ENCODE data around the gene ZFAND2A.
"Not testable (repeated sequence)": the region's sequence is repeated elsewhere in the genome, so short reads cannot be mapped to it uniquely, and the experiment has no call there.

ZFAND2A gene

DNA sequence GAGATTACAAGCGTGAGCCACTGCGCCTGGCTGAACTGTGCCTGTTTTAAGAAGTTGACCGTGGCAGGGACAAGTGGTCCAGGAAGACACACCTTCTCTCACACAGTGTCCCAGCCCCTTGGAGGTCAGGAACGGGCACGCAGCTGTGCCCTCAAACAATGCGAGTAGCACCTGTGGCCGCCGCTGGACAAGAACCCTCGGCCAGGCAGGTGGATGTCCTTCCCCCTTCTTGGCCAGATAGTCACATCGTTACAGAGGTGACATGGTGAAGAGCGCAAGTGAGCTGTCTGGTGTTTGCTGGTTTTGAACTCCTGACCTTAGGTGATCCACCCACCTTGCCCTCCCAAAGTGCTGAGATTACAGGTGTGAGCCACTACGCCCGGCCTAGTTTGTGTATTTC is 8.8 kb downstream of the ZFAND2A start:
- TF ChIP-seq, protein P1, sequence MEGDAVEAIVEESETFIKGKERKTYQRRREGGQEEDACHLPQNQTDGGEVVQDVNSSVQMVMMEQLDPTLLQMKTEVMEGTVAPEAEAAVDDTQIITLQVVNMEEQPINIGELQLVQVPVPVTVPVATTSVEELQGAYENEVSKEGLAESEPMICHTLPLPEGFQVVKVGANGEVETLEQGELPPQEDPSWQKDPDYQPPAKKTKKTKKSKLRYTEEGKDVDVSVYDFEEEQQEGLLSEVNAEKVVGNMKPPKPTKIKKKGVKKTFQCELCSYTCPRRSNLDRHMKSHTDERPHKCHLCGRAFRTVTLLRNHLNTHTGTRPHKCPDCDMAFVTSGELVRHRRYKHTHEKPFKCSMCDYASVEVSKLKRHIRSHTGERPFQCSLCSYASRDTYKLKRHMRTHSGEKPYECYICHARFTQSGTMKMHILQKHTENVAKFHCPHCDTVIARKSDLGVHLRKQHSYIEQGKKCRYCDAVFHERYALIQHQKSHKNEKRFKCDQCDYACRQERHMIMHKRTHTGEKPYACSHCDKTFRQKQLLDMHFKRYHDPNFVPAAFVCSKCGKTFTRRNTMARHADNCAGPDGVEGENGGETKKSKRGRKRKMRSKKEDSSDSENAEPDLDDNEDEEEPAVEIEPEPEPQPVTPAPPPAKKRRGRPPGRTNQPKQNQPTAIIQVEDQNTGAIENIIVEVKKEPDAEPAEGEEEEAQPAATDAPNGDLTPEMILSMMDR (IDR thresholded peaks at IDR 0.05; ENCODE audit: low read depth, low read length): no peak
- no peak overlapping the region for H3K4me3 ChIP-seq (ENCODE audit: low read depth, low read length)
- in situ Hi-C loops (cut with HindIII; ENCODE audit: low sequenced_read_pairs): no loop called here

DNA sequence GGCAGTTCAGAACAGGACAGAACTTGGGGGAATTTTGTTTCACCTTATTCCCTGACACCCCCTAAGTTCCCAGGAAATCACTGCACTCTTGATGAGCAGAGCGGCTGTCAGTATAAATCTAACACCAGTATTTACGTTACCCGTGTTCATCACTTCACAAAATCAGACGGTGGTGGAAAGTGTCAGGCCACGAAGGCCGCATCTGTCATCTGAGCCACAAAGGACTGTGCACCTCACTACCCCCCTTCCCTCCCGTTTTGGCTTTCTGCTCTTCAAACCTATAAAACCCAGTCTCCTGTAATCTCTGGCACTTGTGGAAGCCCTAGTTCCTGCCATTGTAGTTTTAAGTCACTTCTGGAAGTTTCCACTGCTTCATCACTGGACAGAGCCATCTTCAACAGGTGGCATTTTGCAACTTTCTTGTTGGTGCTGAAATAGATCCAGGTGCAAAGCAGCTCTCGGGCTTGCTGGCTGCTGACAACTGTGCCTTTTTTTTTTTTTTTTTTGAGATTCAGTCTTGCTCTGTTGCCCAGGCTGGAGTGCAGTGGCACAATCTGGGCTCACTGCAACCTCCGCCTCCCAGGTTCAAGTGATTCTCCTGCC is 9.5 kb downstream of the ZFAND2A start:
- no peak overlapping the region for H3K4me3 ChIP-seq (ENCODE audit: low read depth, low read length)
- in situ Hi-C loops (cut with HindIII; ENCODE audit: low sequenced_read_pairs): no loop called here
- TF ChIP-seq, protein P1 (IDR thresholded peaks at IDR 0.05; ENCODE audit: low read depth, low read length): no peak
- no peak for DNase-seq (ENCODE audit: low read depth, low spot score)

More for the DNA sequence above, 8.8 kb downstream of the ZFAND2A start:
- DNase-seq (ENCODE audit: low read depth, low spot score): no peak

DNA sequence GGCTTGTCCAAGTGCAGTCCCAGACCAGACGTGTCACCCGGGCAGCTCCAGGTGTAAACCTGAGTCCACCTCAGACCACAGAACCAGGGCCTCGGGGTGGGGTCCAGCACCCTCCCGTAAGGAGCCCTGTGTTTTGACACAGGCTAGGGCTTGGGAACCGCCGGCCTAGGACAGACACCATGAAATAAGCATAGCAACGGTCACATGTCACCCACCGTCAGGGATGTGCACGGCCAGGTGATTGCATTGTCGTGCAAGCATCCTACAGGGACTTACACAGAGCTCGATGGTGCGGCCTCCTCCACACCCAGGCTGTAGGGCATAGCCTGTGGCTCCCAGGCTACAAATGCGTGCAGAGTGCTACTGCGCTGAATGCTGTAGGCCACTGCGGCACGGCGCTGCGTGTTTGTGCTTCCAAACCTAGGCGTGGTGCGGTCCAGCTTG is 10.6 kb downstream of the ZFAND2A start:
- DNase-seq (ENCODE audit: low read depth, low spot score): no peak
- in situ Hi-C loops (cut with HindIII; ENCODE audit: low sequenced_read_pairs): no loop called here
- no peak overlapping the region for H3K4me3 ChIP-seq (ENCODE audit: low read depth, low read length)
- TF ChIP-seq, protein P1 (IDR thresholded peaks at IDR 0.05; ENCODE audit: low read depth, low read length): no peak

DNA sequence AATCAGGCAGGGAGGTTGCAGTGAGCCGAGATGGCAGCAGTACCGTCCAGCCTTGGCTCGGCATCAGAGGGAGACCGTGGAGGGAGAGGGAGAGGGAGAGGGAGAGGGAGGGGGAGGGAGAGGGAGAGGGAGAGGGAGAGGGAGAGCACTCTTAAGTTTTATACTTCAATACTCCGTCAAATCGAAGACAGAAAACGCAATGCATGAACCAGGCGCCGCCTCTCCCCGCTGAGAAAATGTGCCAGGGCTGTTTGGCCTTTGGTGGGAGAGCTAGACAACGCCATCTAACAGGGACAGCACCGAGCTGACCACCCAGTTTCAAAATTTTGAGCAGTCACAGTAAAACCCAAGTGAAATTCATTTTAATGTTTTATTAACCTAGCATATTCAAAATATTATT is 12.1 kb downstream of the ZFAND2A start:
- in situ Hi-C loops (cut with HindIII; ENCODE audit: low sequenced_read_pairs); DNase-seq (ENCODE audit: low read depth, low spot score); H3K4me3 ChIP-seq (ENCODE audit: low read depth, low read length): not testable (repeated sequence)

DNA sequence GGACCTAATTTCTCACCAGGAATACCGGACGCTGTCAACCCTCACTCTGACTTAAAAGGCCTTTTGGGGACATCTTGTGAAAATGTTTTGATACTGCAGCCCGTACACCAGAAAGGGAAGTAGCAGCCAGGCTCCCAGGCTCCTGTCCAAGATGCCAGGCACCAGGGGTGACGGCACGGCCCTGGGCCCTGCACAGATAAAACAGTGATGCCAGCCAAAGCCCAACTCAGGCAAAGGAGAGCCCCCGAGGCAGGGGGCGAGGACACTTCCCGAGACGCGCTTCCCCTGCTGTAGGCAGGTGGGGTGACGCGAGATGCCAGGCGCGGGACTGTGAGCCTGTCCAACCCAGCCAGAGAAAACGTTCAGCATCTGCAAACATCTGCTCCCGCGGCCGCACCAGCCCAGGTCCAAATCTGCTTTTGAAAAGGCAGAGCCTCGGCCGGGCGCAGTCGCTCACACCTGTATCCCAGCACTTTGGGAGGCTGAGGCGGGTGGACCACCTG is 15.7 kb downstream of the ZFAND2A start:
- no peak overlapping the region for H3K4me3 ChIP-seq (ENCODE audit: low read depth, low read length)
- peak; percentile 19 for DNase-seq (ENCODE audit: low read depth, low spot score)
- in situ Hi-C loops (cut with HindIII; ENCODE audit: low sequenced_read_pairs): no loop called here
- TF ChIP-seq, protein P1 (IDR thresholded peaks at IDR 0.05; ENCODE audit: low read depth, low read length): peak; percentile 22

DNA sequence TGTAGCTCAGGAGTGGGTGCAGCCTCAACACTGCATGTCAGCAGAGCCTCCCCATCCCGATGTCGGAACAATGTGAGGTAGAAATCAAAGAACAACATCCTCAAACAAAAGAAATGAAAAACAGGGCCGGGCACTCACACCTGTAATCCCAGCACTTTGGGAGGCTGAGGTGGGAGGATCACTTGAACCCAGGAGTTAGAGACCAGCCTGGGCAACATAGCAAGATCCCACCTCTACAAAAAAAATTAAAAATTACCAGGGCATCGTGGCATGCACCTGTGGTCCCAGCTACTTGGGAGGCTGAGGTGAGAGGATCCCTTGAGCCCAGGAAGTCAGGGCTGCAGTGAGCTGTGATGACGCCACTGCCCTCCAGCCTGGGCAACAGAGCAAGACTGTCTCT is 17.0 kb downstream of the ZFAND2A start:
- in situ Hi-C loops (cut with HindIII; ENCODE audit: low sequenced_read_pairs); H3K4me3 ChIP-seq (ENCODE audit: low read depth, low read length); DNase-seq (ENCODE audit: low read depth, low spot score): not testable (repeated sequence)

DNA sequence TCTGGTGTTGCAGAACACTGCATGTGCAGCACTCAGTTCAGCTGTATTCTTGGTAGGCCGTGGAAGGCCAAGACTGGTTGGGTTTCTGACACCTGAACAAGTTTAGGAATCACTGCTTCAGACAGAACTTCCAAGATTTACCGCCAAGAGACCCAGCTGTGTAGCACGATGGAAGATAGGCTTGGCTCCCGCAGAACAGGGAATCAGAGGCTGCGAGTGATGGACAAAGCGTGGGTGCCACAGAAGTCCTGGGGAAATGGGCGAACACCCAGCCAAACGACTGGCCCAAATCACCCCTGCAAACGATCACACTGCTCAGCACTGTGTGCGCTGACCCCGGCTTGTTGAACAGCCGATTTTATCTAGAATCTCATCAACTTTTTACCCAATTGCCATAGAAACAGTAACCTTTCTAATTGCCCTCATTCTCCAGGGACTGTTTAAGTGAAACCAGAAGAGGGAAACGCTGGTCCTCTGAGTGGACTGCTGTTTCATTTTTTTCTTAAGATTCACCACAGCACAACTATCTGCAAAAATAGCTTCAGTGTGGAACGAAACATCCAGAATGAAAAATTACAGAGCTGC is 17.9 kb downstream of the ZFAND2A start:
- no peak overlapping the region for H3K4me3 ChIP-seq (ENCODE audit: low read depth, low read length)
- TF ChIP-seq, protein P1 (IDR thresholded peaks at IDR 0.05; ENCODE audit: low read depth, low read length): no peak
- in situ Hi-C loops (cut with HindIII; ENCODE audit: low sequenced_read_pairs): no loop called here
- no peak for DNase-seq (ENCODE audit: low read depth, low spot score)

Measured in astrocyte of the spinal cord (primary cell).